OCI-LY1 (cell line): Measurements from ENCODE around the gene TCF7.

Experiments used
- H2AFZ ChIP-seq: fragments of 200-600 bp; sonication (generic), shearing (Covaris generic); 2 replicates; pipeline ENCODE4 v1.6.0; 2014; ENCODE audit warnings: antibody characterized with exemption, mild to moderate bottlenecking, low read length
- H3F3A ChIP-seq: fragments of 200-600 bp; sonication (generic), shearing (Covaris generic); 2 replicates; pipeline ENCODE4 v1.6.0; 2014; ENCODE audit warnings: mild to moderate bottlenecking, antibody characterized with exemption, low read length, moderate library complexity; ENCODE audit not compliant: insufficient read depth
- H3K27ac ChIP-seq: fragments of 200-600 bp; sonication (generic); 2 replicates; pipeline ENCODE4 v1.5.1; 2014; ENCODE audit warnings: low read length, mixed run types, mild to moderate bottlenecking, low read depth; ENCODE audit not compliant: poor library complexity, severe bottlenecking
- H3K27me3 ChIP-seq: fragments of 200-600 bp; sonication (generic); 2 replicates; pipeline ENCODE4 v1.6.0; 2014; ENCODE audit warnings: antibody characterized with exemption, mild to moderate bottlenecking, low read length, moderate library complexity; ENCODE audit not compliant: insufficient read depth
- H3K36me3 ChIP-seq: fragments of 200-600 bp; sonication (generic); 2 replicates; pipeline ENCODE4 v1.6.1; 2014; ENCODE audit warnings: mild to moderate bottlenecking, antibody characterized with exemption, low read length, moderate library complexity, mixed read lengths; ENCODE audit not compliant: insufficient read depth
- H3K4me1 ChIP-seq: fragments of 200-600 bp; sonication (generic); 2 replicates; pipeline ENCODE4 v1.5.1; 2014; ENCODE audit warnings: mild to moderate bottlenecking, low read length, moderate library complexity; ENCODE audit not compliant: insufficient read depth, severe bottlenecking
- H3K4me2 ChIP-seq: fragments of 200-600 bp; sonication (generic), shearing (Covaris generic); 2 replicates; pipeline ENCODE4 v1.6.1; 2014; ENCODE audit warnings: low read length
- H3K4me3 ChIP-seq: fragments of 200-600 bp; sonication (generic); 2 replicates; pipeline ENCODE4 v1.5.1; 2014; ENCODE audit warnings: low read length, low read depth, mild to moderate bottlenecking, mixed read lengths; ENCODE audit not compliant: poor library complexity, severe bottlenecking
- H3K79me2 ChIP-seq: fragments of 200-600 bp; shearing (Covaris generic); 2 replicates; pipeline ENCODE4 v1.6.1; 2016; ENCODE audit warnings: mixed run types, low read length, mixed read lengths; ENCODE audit not compliant: insufficient read depth
- H3K9ac ChIP-seq: fragments of 200-600 bp; sonication (generic), shearing (Covaris generic); 2 replicates; pipeline ENCODE4 v1.6.1; 2014; ENCODE audit warnings: mild to moderate bottlenecking, low read length, mixed read lengths
- H3K9me2 ChIP-seq: fragments of 200-600 bp; sonication (generic), shearing (Covaris generic); 2 replicates; pipeline ENCODE4 v1.6.1; 2014; ENCODE audit warnings: low read depth, mild to moderate bottlenecking, low read length, mixed read lengths
- H3K9me3 ChIP-seq: fragments of 200-600 bp; shearing (Covaris generic); 2 replicates; pipeline ENCODE4 v1.6.1; 2014; ENCODE audit warnings: low read length, mixed read lengths
- H4K20me1 ChIP-seq: fragments of 200-600 bp; sonication (generic), shearing (Covaris generic); 2 replicates; pipeline ENCODE4 v1.6.0; 2016; ENCODE audit warnings: mild to moderate bottlenecking, low read length; ENCODE audit not compliant: insufficient read depth
- CTCF ChIP-seq: fragments of 200-600 bp; sonication (generic), shearing (Covaris generic); IDR thresholded peaks from 2 replicates; pipeline ENCODE4 v1.5.1; 2017; ENCODE audit warnings: mild to moderate bottlenecking, antibody characterized with exemption, low read length, moderate library complexity, mixed read lengths
- EZH2 ChIP-seq: fragments of 200-600 bp; sonication (generic), shearing (Covaris generic); IDR thresholded peaks from 2 replicates; pipeline ENCODE4 v1.8.0; 2017; ENCODE audit warnings: borderline replicate concordance, mixed run types, mild to moderate bottlenecking, antibody characterized with exemption, low read length, moderate library complexity, mixed read lengths

Gene TCF7

GRCh38 chr5:134082264-134082992 lies 32.1 kb upstream of the TCF7 start:
- H3K9ac ChIP-seq = no peak overlapping the region
- no peaks in the 10 kb centered on the region for H3F3A ChIP-seq
- no peak overlapping the region for H2AFZ ChIP-seq
- no peak overlapping the region for H3K27ac ChIP-seq
- TF ChIP-seq EZH2 (no peak), CTCF (no peak)
- no peaks in the 10 kb centered on the region for H3K9me2 ChIP-seq
- no peak overlapping the region for H3K4me3 ChIP-seq
- no peaks in the 10 kb centered on the region for H3K79me2 ChIP-seq
- H3K4me1 ChIP-seq = no peaks in the 10 kb centered on the region
- no peaks in the 10 kb centered on the region for H4K20me1 ChIP-seq
- no peak overlapping the region for H3K4me2 ChIP-seq
- no peaks in the 10 kb centered on the region for H3K36me3 ChIP-seq
- no peaks in the 10 kb centered on the region; the same call in 1 of the 2 replicates for H3K27me3 ChIP-seq
- H3K9me3 ChIP-seq = no peaks in the 10 kb centered on the region

GRCh38 chr5:134083517-134083916 lies 31.0 kb upstream of the TCF7 start:
- Histone ChIP-seq H2AFZ (no peak overlapping the region), H3K4me2 (no peak overlapping the region), H3K27ac (no peak overlapping the region), H4K20me1 (no peaks in the 10 kb centered on the region), H3K9ac (no peak overlapping the region), H3F3A (no peaks in the 10 kb centered on the region), H3K79me2 (no peaks in the 10 kb centered on the region), H3K9me3 (no peaks in the 10 kb centered on the region), H3K27me3 (no peaks in the 10 kb centered on the region; the same call in 1 of the 2 replicates), H3K4me3 (no peak overlapping the region), H3K36me3 (no peaks in the 10 kb centered on the region), H3K4me1 (no peaks in the 10 kb centered on the region), H3K9me2 (no peaks in the 10 kb centered on the region)
- TF ChIP-seq EZH2 (no peak), CTCF (no peak)

- Histone ChIP-seq H4K20me1 (no peaks in the 10 kb centered on the region), H3K27me3 (no peaks in the 10 kb centered on the region; the same call in 1 of the 2 replicates), H3K9me2 (no peaks in the 10 kb centered on the region), H2AFZ (no peak overlapping the region), H3K79me2 (no peaks in the 10 kb centered on the region), H3K27ac (no peak overlapping the region), H3K9me3 (no peaks in the 10 kb centered on the region), H3K4me3 (no peak overlapping the region), H3F3A (no peaks in the 10 kb centered on the region), H3K4me2 (no peak overlapping the region), H3K9ac (no peak overlapping the region), H3K36me3 (no peaks in the 10 kb centered on the region), H3K4me1 (no peaks in the 10 kb centered on the region)
- no peak for TF ChIP-seq EZH2
These were observed 30.4 kb upstream of the TCF7 start for GRCh38 chr5:134084022-134084565.
